H1 (cell line): ENCODE data around the gene SLC25A11. TPM values are rescaled to one million over a fixed set of nuclear protein-coding genes. Genes with fewer than 3 reads are reported as not detected.

Source experiments
- CTCF ChIA-PET: fragments of 300-600 bp; sonication (Branson Sonifier 250); formaldehyde crosslinking; loops from one replicate; lab custom pipeline; 2021; ENCODE audit not compliant: partially characterized antibody; lab: Charles Lee
- POLR2A ChIA-PET: fragments of 300-600 bp; sonication (Branson Sonifier 250); formaldehyde crosslinking; loops from one replicate; lab custom pipeline; 2021; ENCODE audit warnings: inconsistent platforms; ENCODE audit not compliant: partially characterized antibody; lab: Charles Lee
- DNase-seq, 2 experiments: peaks; one replicate each; pipeline versions ENCODE4 v3.0.0 to v3.0.0-alpha.2; 2010 to 2022; ENCODE audit warnings: low spot score in 2 of 2, low read depth in 1 of 2, mixed read lengths in 1 of 2
- FAIRE-seq: peaks from 2 replicates; lab custom pipeline; 2011; peaks lifted over from hg19 to GRCh38; lab: Jason Lieb, UNC
- H2AFZ ChIP-seq: 2 replicates; pipeline ENCODE4 v1.8.1; 2012; ENCODE audit warnings: low read length, inconsistent platforms
- H2AK5ac ChIP-seq: 2 replicates; pipeline ENCODE4 v1.6.1; 2013; ENCODE audit warnings: low read depth, low read length
- H2BK120ac ChIP-seq: replicated peaks from 2 replicates; pipeline ENCODE3; 2013; ENCODE audit warnings: low read depth, low read length, inconsistent platforms
- H2BK12ac ChIP-seq: 2 replicates; pipeline ENCODE4 v1.6.1; 2013; ENCODE audit warnings: low read depth, low read length
- H2BK15ac ChIP-seq: 2 replicates; pipeline ENCODE4 v1.6.1; 2013; ENCODE audit warnings: low read length
- H2BK20ac ChIP-seq: 2 replicates; pipeline ENCODE4 v1.6.1; 2013; ENCODE audit warnings: low read length
- H2BK5ac ChIP-seq: 2 replicates; pipeline ENCODE4 v1.6.1; 2013; ENCODE audit warnings: low read depth, low read length
- H3K14ac ChIP-seq: 2 replicates; pipeline ENCODE4 v1.6.1; 2013; ENCODE audit warnings: inconsistent platforms; ENCODE audit not compliant: insufficient read length
- H3K18ac ChIP-seq: 2 replicates; pipeline ENCODE4 v1.6.1; 2013; ENCODE audit warnings: low read length; ENCODE audit errors: extremely low read depth
- H3K23ac ChIP-seq: 2 replicates; pipeline ENCODE4 v1.6.1; 2013; ENCODE audit warnings: inconsistent platforms; ENCODE audit not compliant: insufficient read length
- H3K23me2 ChIP-seq: 2 replicates; pipeline ENCODE4 v1.6.1; 2013; ENCODE audit warnings: low read depth, low read length
- H3K27ac ChIP-seq: 2 replicates; pipeline ENCODE4 v1.6.1; 2011; ENCODE audit warnings: low read depth, low read length, inconsistent platforms
- H3K27me3 ChIP-seq, 4 experiments: replicated peaks in 1 of 4; 1 replicate in 1 of 4; 2 replicates in 3 of 4; pipeline versions ENCODE4 v1.6.1 to v1.8.1; 2011 to 2013; ENCODE audit warnings: low read length in 3 of 4, mild to moderate bottlenecking in 3 of 4, inconsistent platforms in 2 of 4, mixed read lengths in 2 of 4, moderate library complexity in 1 of 4; ENCODE audit not compliant: control insufficient read depth in 3 of 4, insufficient read depth in 3 of 4; ENCODE audit errors: extremely low read depth in 1 of 4
- H3K36me3 ChIP-seq, 4 experiments: 2 replicates each; pipeline versions ENCODE4 v1.6.1 to v1.8.1; 2011 to 2013; ENCODE audit warnings: mild to moderate bottlenecking in 4 of 4, low read length in 3 of 4, moderate library complexity in 2 of 4, control low read depth in 1 of 4, inconsistent platforms in 1 of 4; ENCODE audit not compliant: insufficient read depth in 4 of 4, control insufficient read depth in 2 of 4
- H3K4ac ChIP-seq: replicated peaks from 2 replicates; pipeline ENCODE3; 2013; ENCODE audit warnings: low read length, low read depth, mixed read lengths, inconsistent platforms; ENCODE audit not compliant: insufficient read length
- H3K4me1 ChIP-seq, 4 experiments: replicated peaks in 1 of 4; 1 replicate in 1 of 4; 2 replicates in 3 of 4; pipeline versions ENCODE4 v1.6.1 to v1.8.1; 2011 to 2013; ENCODE audit warnings: low read length in 3 of 4, inconsistent platforms in 2 of 4, mixed read lengths in 1 of 4; ENCODE audit not compliant: insufficient read depth in 4 of 4, control insufficient read depth in 3 of 4
- H3K4me2 ChIP-seq, 2 experiments: 2 replicates each; pipeline versions ENCODE4 v1.6.1 to v1.8.1; 2011 to 2013; ENCODE audit warnings: low read depth in 2 of 2, low read length in 2 of 2, control low read depth in 1 of 2, inconsistent platforms in 1 of 2, mild to moderate bottlenecking in 1 of 2; ENCODE audit not compliant: insufficient read depth in 1 of 2
- H3K4me3 ChIP-seq, 4 experiments: fragments of 200-600, 300-600 bp in 1 of 4; sonication (generic), shearing (Covaris generic), sonication (Bioruptor Twin) in 1 of 4; 2 replicates each; pipeline versions ENCODE4 v1.5.1 to v1.8.1; 2011 to 2016; ENCODE audit warnings: low read length in 4 of 4, low read depth in 3 of 4, control low read depth in 2 of 4, inconsistent platforms in 2 of 4, mild to moderate bottlenecking in 2 of 4, mixed read lengths in 1 of 4, moderate library complexity in 1 of 4; ENCODE audit not compliant: insufficient read depth in 2 of 4; ENCODE audit errors: extremely low read depth in 1 of 4
- H3K56ac ChIP-seq: replicated peaks from 2 replicates; pipeline ENCODE3; 2013; ENCODE audit warnings: low read depth, mild to moderate bottlenecking, mixed read lengths, low read length, inconsistent platforms; ENCODE audit not compliant: insufficient read length
- H3K79me1 ChIP-seq: 2 replicates; pipeline ENCODE4 v1.6.1; 2013; ENCODE audit warnings: low read depth, low read length, control low read depth
- H3K79me2 ChIP-seq, 2 experiments: 2 replicates each; pipeline versions ENCODE4 v1.6.1 to v1.8.1; 2012 to 2013; ENCODE audit warnings: low read length in 2 of 2, mild to moderate bottlenecking in 2 of 2, inconsistent platforms in 1 of 2; ENCODE audit not compliant: insufficient read depth in 2 of 2, control insufficient read depth in 1 of 2
- H3K9ac ChIP-seq, 4 experiments: replicated peaks in 1 of 4; 1 replicate in 1 of 4; 2 replicates in 3 of 4; pipeline versions ENCODE4 v1.6.1 to v1.8.1; 2011 to 2013; ENCODE audit warnings: low read depth in 3 of 4, low read length in 3 of 4, control low read depth in 2 of 4, mild to moderate bottlenecking in 2 of 4, moderate library complexity in 2 of 4, inconsistent platforms in 1 of 4; ENCODE audit errors: extremely low read depth in 1 of 4
- H3K9me3 ChIP-seq, 2 experiments: 2 replicates each; pipeline versions ENCODE4 v1.6.1 to v1.8.1; 2012 to 2013; ENCODE audit warnings: mild to moderate bottlenecking in 2 of 2, moderate library complexity in 2 of 2, control low read depth in 1 of 2, inconsistent platforms in 1 of 2, low read depth in 1 of 2, low read length in 1 of 2, mixed read lengths in 1 of 2; ENCODE audit not compliant: insufficient read depth in 2 of 2
- H4K20me1 ChIP-seq, 2 experiments: replicated peaks in 1 of 2; 2 replicates each; pipeline versions ENCODE3 to v1.8.1; 2011 to 2013; ENCODE audit warnings: inconsistent platforms in 2 of 2, low read length in 2 of 2, mild to moderate bottlenecking in 1 of 2; ENCODE audit not compliant: insufficient read depth in 2 of 2, control insufficient read depth in 1 of 2
- H4K5ac ChIP-seq: 2 replicates; pipeline ENCODE4 v1.6.1; 2013; ENCODE audit warnings: low read length, low read depth, mixed read lengths, inconsistent platforms; ENCODE audit not compliant: insufficient read length
- H4K8ac ChIP-seq: 2 replicates; pipeline ENCODE4 v1.8.0; 2013; ENCODE audit warnings: mild to moderate bottlenecking, moderate library complexity, low read length, inconsistent platforms; ENCODE audit not compliant: insufficient read depth; ENCODE audit errors: extremely low read depth
- H4K91ac ChIP-seq: replicated peaks from 2 replicates; pipeline ENCODE3; 2013; ENCODE audit warnings: low read length, mixed read lengths, inconsistent platforms; ENCODE audit not compliant: insufficient read length
- BRCA1 ChIP-seq: IDR thresholded peaks from 2 replicates; pipeline ENCODE4 v1.6.1; 2012; ENCODE audit warnings: low read depth, low read length, improper control_type of control experiment
- CTCF ChIP-seq, 3 experiments: IDR thresholded peaks; 1 replicate in 2 of 3; 2 replicates in 1 of 3; pipeline versions ENCODE4 v1.5.1 to v1.6.1; 2011; ENCODE audit warnings: low read length in 3 of 3, mild to moderate bottlenecking in 3 of 3, inconsistent platforms in 2 of 3, low read depth in 1 of 3, moderate library complexity in 1 of 3; ENCODE audit not compliant: insufficient read depth in 1 of 3; ENCODE audit errors: control extremely low read depth in 1 of 3
- POU5F1 ChIP-seq: IDR thresholded peaks from 2 replicates; pipeline ENCODE4 v1.6.1; 2011; ENCODE audit warnings: low read depth, mild to moderate bottlenecking, low read length, moderate library complexity
- RAD21 ChIP-seq, 2 experiments: IDR thresholded peaks in 1 of 2; conservative IDR thresholded peaks in 1 of 2; 2 replicates each; pipeline ENCODE4 v1.6.1; 2011; ENCODE audit warnings: low read depth in 2 of 2, low read length in 2 of 2, improper control_type of control experiment in 1 of 2, inconsistent platforms in 1 of 2, mild to moderate bottlenecking in 1 of 2, moderate library complexity in 1 of 2
- RBBP5 ChIP-seq: IDR thresholded peaks from 2 replicates; pipeline ENCODE4 v1.7.1; 2012; ENCODE audit warnings: low read depth, mild to moderate bottlenecking, inconsistent platforms, low read length, moderate library complexity, borderline replicate concordance
- SIN3A ChIP-seq, 2 experiments: IDR thresholded peaks in 1 of 2; conservative IDR thresholded peaks in 1 of 2; 2 replicates each; pipeline ENCODE4 v1.6.1; 2011 to 2012; ENCODE audit warnings: low read length in 2 of 2, improper control_type of control experiment in 1 of 2, low read depth in 1 of 2, mild to moderate bottlenecking in 1 of 2
- SRF ChIP-seq: IDR thresholded peaks from 2 replicates; pipeline ENCODE4 v1.6.1; 2011; ENCODE audit warnings: mild to moderate bottlenecking, low read depth, low read length, moderate library complexity
- TAF7 ChIP-seq: optimal IDR thresholded peaks from 2 replicates; pipeline ENCODE3; 2011; ENCODE audit warnings: low read depth, mild to moderate bottlenecking, inconsistent platforms, low read length, moderate library complexity, borderline replicate concordance
- WGBS, 2 experiments: shearing (Covaris generic) in 1 of 2; methylation state at CpG; one replicate each; pipeline versions ENCODE4 v1.1.6 to v1.1.7; 2013 to 2015; ENCODE audit warnings: low lambda C conversion rate in 2 of 2, mixed read lengths in 2 of 2, inconsistent platforms in 1 of 2, low coverage in 1 of 2, missing lambda C conversion rate in 1 of 2; ENCODE audit not compliant: insufficient replicate concordance in 2 of 2, insufficient coverage in 1 of 2, insufficient read length in 1 of 2; ENCODE audit errors: extremely low coverage in 1 of 2, missing lambda C conversion rate in 1 of 2; 5-methylcytosine and 5-hydroxymethylcytosine counted together
- polyA plus RNA-seq, 7 experiments: library from polyadenylated mRNA; depleted of rRNA in 3 of 7; stranded (reverse) in 5 of 7; unstranded in 2 of 7; fragments of >200 nt in 5 of 7; fragments of 200-250 nt in 2 of 7; gene quantifications; 1 replicate in 5 of 7; 2 replicates in 1 of 7; 4 replicates in 1 of 7; pipeline versions ENCODE4 v1.2.1 to v1.2.3, GENCODE V29; 2011 to 2013; ENCODE audit warnings: missing spikeins in 2 of 7, mixed read lengths in 2 of 7
- total RNA-seq: library from RNA; stranded (reverse); fragmentation: NEBNext Ultra II Directional; extraction: Animal tissue kit (Norgen Biotek cat#: 25700); gene quantifications from 2 replicates; pipeline ENCODE4 v1.2.1, GENCODE V29; 2021

The SLC25A11 gene
- total and polyA plus RNA-seq, 2 of the 8 experiments (the other 6 are each of a cell fraction or from before 2014, with no cell fraction given): 55.9 to 97.0 TPM

GRCh38 chr17:4980644-4981216 is 40.9 kb upstream of the SLC25A11 start:
- Histone ChIP-seq H3K14ac (no peak overlapping the region), H3K18ac (0 out of 2 replicates have a peak overlapping the region, but pooled peaks have one; percentile 36), H2BK15ac (0 out of 2 replicates have a peak overlapping the region, but pooled peaks have one; percentile 37), H3K23ac (no peak overlapping the region), H3K36me3 (no peaks in the 10 kb centered on the region; a peak in 1 of 8 replicates), H2AFZ (no peak overlapping the region), H3K27me3 (peaks cover 0 to 20% (median 18%) of the 10 kb centered on the region in 4 experiments; a peak in 6 of 7 replicates), H3K9me3 (no peaks in the 10 kb centered on the region), H2BK120ac (no peak overlapping the region), H2AK5ac (no peak overlapping the region), H3K79me1 (no peaks in the 10 kb centered on the region), H3K27ac (no peak overlapping the region), H3K79me2 (no peaks in the 10 kb centered on the region), H3K23me2 (peaks cover 2% of the 10 kb centered on the region; the same call in 1 of the 2 replicates), H4K8ac (no peak overlapping the region), H3K4ac (no peak overlapping the region), H2BK12ac (no peak overlapping the region), H4K91ac (no peak overlapping the region), H3K4me1 (peaks cover 0 to 4% (median 3%) of the 10 kb centered on the region in 4 experiments; a peak in 3 of 7 replicates), H3K56ac (no peak overlapping the region), H4K5ac (no peak overlapping the region), H2BK20ac (no peak overlapping the region), H4K20me1 (peaks cover 0 to 2% of the 10 kb centered on the region in 2 experiments), H3K4me2 (no peak overlapping the region; a peak in 1 of 4 replicates), H3K4me3 (no peak overlapping the region), H2BK5ac (0 out of 2 replicates have a peak overlapping the region, but pooled peaks have one; percentile 56), H3K9ac (no peak overlapping the region; a peak in 1 of 7 replicates)
- WGBS, 2 experiments: 63% methylated on average over 5 of the region's 6 CpGs; no CpG with 5 or more reads in 1 of the 2 experiments
- POLR2A ChIA-PET: interaction anchor here (0.6 to 6.1 kb wide), 11 partner anchors 8 to 98 kb away, joined by 3 to 62 read pairs (median 6); partner anchors contain the start of genes INCA1, KIF1C, PFN1 and RNF167
- DNase-seq: peak in 1 of 2 experiments; percentile 73
- FAIRE-seq: peak; percentile 92
- CTCF ChIA-PET: interaction anchor here (0.6 to 4.7 kb wide), 27 partner anchors 9 to 670 kb away, joined by 3 to 43 read pairs (median 5); partner anchors contain the start of genes C17orf107, CAMTA2, INCA1 and KIF1C
- TF ChIP-seq CTCF (IDR thresholded peaks at IDR 0.05; ENCODE audit: control extremely low read depth in 1 of 3, insufficient read depth in 1 of 3, low read depth in 1 of 3, low read length in 3 of 3) (peak in 2 of 3 experiments; percentile 63 to 80; a peak in 3 of 4 replicates), RAD21 (IDR thresholded peaks at IDR 0.05 in 1 of 2, conservative IDR thresholded peaks at IDR 0.05 in 1 of 2; ENCODE audit: low read depth in 2 of 2, low read length in 2 of 2) (peak; percentile 61 to 69), SRF (0 out of 2 replicates have a peak, but pooled peaks have one; percentile 9), SIN3A (conservative IDR thresholded peaks at IDR 0.05 in 1 of 2, IDR thresholded peaks at IDR 0.05 in 1 of 2; ENCODE audit: low read depth in 1 of 2, low read length in 2 of 2) (0 out of 4 replicates have a peak, but pooled peaks of 1 of the 2 experiments have one; percentile 18), POU5F1 (no peak), RBBP5 (no peak), BRCA1 (no peak), TAF7 (no peak)
